Stimulated activated naive CD8-positive, alpha-beta T cell treated with anti-CD3 and anti-CD28 coated beads, Interleukin-15, Interleukin-2, amounts not matched to agents 100 ng/mL and 50 ng/mL, for 24 hours (primary cell): ENCODE data around the gene GRID2IP.
"Not testable (repeated sequence)": the region's sequence is repeated elsewhere in the genome, so short reads cannot be mapped to it uniquely, and the experiment has no call there.

Source experiments
- H3K27ac Mint-ChIP-seq: one replicate; pipeline ENCODE4 v1.8.0; 2021; ENCODE audit warnings: mild to moderate bottlenecking, mixed read lengths
- H3K27me3 Mint-ChIP-seq: one replicate; pipeline ENCODE4 v1.8.0; 2021; ENCODE audit warnings: mixed read lengths
- H3K36me3 Mint-ChIP-seq: one replicate; pipeline ENCODE4 v1.8.0; 2021; ENCODE audit warnings: low read depth, mixed read lengths
- H3K4me1 Mint-ChIP-seq: one replicate; pipeline ENCODE4 v1.8.0; 2021; ENCODE audit warnings: low read depth, mixed read lengths
- H3K4me3 Mint-ChIP-seq: one replicate; pipeline ENCODE4 v1.8.0; 2021; ENCODE audit warnings: mild to moderate bottlenecking, mixed read lengths
- H3K9me3 Mint-ChIP-seq: one replicate; pipeline ENCODE4 v1.8.0; 2021; ENCODE audit warnings: mixed read lengths

The GRID2IP gene

GRCh38 chr7:6461946-6462550, 89.2 kb downstream of the GRID2IP start:
- H3K27me3 Mint-ChIP-seq, result no peaks in the 10 kb centered on the region
- H3K9me3 Mint-ChIP-seq, result no peaks in the 10 kb centered on the region
- H3K4me1 Mint-ChIP-seq, result no peaks in the 10 kb centered on the region
- H3K27ac Mint-ChIP-seq, result no peak overlapping the region
- H3K4me3 Mint-ChIP-seq, result no peak overlapping the region
- peaks cover 37% of the 10 kb centered on the region for H3K36me3 Mint-ChIP-seq

- no peaks in the 10 kb centered on the region for H3K9me3 Mint-ChIP-seq
- H3K27ac Mint-ChIP-seq, result no peak overlapping the region
- H3K4me3 Mint-ChIP-seq, result no peak overlapping the region
- H3K27me3 Mint-ChIP-seq, result no peaks in the 10 kb centered on the region
- no peaks in the 10 kb centered on the region for H3K4me1 Mint-ChIP-seq
- H3K36me3 Mint-ChIP-seq, result peaks cover 27% of the 10 kb centered on the region
Measured at GRCh38 chr7:6460990-6461584, 90.2 kb downstream of the GRID2IP start.

- no peaks in the 10 kb centered on the region for H3K4me1 Mint-ChIP-seq
- H3K4me3 Mint-ChIP-seq, result no peak overlapping the region
- H3K27me3 Mint-ChIP-seq, result no peaks in the 10 kb centered on the region
- H3K36me3 Mint-ChIP-seq, result peaks cover 20% of the 10 kb centered on the region
- no peaks in the 10 kb centered on the region for H3K9me3 Mint-ChIP-seq
- no peak overlapping the region for H3K27ac Mint-ChIP-seq
Measured at GRCh38 chr7:6460303-6460702, 91.0 kb downstream of the GRID2IP start.

DNA sequence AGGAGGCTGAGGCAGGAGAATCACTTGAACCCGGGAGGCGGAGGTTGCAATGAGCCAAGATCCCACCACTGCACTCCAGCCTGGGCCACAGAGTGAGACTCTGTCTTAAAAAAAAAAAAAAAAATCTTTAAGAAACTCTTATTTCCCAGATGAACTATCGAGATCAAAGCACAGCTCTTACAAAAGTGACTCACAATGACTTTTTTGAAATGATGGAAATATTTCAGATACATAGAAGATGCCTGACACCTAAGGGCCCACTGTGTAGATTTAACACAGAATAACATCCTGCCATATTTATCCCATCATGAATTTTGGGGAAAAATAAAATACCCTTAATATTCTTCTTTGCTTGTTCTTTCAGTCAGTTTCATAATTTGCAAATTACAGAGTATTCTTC, 92.6 kb downstream of the GRID2IP start:
- not testable (repeated sequence) for H3K4me1 Mint-ChIP-seq, H3K9me3 Mint-ChIP-seq, H3K4me3 Mint-ChIP-seq, H3K27me3 Mint-ChIP-seq, H3K27ac Mint-ChIP-seq
- H3K36me3 Mint-ChIP-seq, result peaks cover 18% of the 10 kb centered on the region

DNA sequence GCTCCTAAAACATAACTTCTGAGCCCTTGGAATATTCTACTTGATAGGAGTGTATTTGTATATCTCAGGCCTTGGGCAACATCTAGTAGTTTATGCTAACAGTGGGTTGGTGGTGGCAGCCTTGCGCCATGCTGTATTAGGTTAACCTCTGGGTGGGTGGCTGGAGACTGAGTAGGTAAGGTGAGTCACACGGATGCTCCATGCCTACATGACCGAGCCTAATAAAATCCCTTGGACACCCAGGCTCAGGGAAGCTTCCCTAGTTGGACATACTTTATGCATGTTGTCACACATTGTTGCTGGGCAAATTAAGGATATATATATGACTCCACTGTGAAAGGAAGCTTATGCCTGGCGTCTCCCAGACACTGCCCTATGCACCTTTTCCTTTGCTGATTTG, 97.5 kb downstream of the GRID2IP start:
- H3K4me1 Mint-ChIP-seq, result no peaks in the 10 kb centered on the region
- H3K27ac Mint-ChIP-seq, result no peak overlapping the region
- no peaks in the 10 kb centered on the region for H3K36me3 Mint-ChIP-seq
- H3K4me3 Mint-ChIP-seq, result no peak overlapping the region
- no peaks in the 10 kb centered on the region for H3K27me3 Mint-ChIP-seq
- no peaks in the 10 kb centered on the region for H3K9me3 Mint-ChIP-seq

- H3K27ac Mint-ChIP-seq, result no peak overlapping the region
Measured at GRCh38 chr7:6451224-6451705, 100.0 kb downstream of the GRID2IP start.

GRCh38 chr7:6450591-6450990, 100.7 kb downstream of the GRID2IP start:
- not testable (repeated sequence) for H3K4me3 Mint-ChIP-seq, H3K27ac Mint-ChIP-seq, H3K9me3 Mint-ChIP-seq

More at GRCh38 chr7:6451224-6451705, 100.0 kb downstream of the GRID2IP start:
- Mint-ChIP-seq H3K4me3 (no peak overlapping the region), H3K9me3 (no peaks in the 10 kb centered on the region), H3K27me3 (no peaks in the 10 kb centered on the region), H3K36me3 (no peaks in the 10 kb centered on the region), H3K4me1 (peaks cover 14% of the 10 kb centered on the region)

DNA sequence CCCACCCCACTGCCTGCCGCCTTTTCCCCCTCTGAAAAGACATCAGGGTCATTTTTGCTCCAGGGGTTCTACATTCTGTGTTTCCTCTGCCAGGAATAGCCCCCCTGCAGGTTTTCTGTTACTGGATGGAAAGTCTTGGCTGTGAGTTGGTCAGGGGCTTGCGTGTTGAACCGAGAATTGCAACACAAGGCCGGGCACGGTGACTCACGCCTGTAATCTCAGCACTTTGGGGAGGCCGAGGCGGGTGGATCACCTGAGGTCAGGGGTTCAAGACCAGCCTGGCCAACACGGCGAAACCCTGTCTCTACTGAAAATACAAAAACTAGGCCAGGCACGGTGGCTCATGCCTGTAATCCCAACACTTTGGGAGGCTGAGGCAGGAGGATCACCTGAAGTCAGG, 101.4 kb downstream of the GRID2IP start:
- H3K9me3 Mint-ChIP-seq, H3K27me3 Mint-ChIP-seq, H3K4me3 Mint-ChIP-seq, H3K27ac Mint-ChIP-seq: not testable (repeated sequence)
- peaks cover 11% of the 10 kb centered on the region for H3K36me3 Mint-ChIP-seq
- peaks cover 26% of the 10 kb centered on the region for H3K4me1 Mint-ChIP-seq

More at GRCh38 chr7:6450591-6450990, 100.7 kb downstream of the GRID2IP start:
- H3K4me1 Mint-ChIP-seq, result peaks cover 19% of the 10 kb centered on the region
- H3K36me3 Mint-ChIP-seq, H3K27me3 Mint-ChIP-seq: not testable (repeated sequence)

DNA sequence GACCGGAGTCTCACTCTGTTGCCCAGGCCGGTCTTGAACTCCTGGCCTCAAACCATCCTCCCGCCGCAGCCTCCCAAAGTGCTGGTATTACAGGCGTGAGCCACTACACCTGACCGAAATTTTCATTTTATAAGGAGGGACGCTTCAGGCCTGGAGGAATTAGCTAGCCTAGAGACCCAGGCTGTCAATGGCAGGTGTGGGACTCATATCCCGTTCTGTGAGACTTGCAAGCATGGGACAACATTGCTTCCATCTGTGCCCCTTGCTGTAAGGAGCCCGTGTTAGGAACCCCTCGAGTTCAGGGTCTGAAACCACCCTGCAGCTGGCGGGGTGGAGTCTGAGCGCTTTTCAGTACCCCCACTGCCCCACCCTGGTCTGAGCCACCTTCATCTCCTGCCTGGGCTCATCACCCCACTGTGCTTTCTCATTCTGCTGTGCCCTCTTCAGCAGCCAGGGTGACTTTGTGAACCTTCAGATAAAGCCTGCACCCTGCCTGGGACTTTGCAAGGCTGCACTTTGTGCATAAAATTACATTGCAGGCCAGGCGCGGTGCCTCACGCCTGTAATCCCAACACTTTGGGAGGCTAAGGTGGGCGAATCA, 102.2 kb downstream of the GRID2IP start:
- H3K27ac Mint-ChIP-seq, result no peak overlapping the region
- H3K9me3 Mint-ChIP-seq, result no peaks in the 10 kb centered on the region
- no peaks in the 10 kb centered on the region for H3K27me3 Mint-ChIP-seq
- peak overlapping the region; percentile 90 for H3K4me3 Mint-ChIP-seq
- peaks cover 30% of the 10 kb centered on the region for H3K4me1 Mint-ChIP-seq
- H3K36me3 Mint-ChIP-seq, result peaks cover 18% of the 10 kb centered on the region

DNA sequence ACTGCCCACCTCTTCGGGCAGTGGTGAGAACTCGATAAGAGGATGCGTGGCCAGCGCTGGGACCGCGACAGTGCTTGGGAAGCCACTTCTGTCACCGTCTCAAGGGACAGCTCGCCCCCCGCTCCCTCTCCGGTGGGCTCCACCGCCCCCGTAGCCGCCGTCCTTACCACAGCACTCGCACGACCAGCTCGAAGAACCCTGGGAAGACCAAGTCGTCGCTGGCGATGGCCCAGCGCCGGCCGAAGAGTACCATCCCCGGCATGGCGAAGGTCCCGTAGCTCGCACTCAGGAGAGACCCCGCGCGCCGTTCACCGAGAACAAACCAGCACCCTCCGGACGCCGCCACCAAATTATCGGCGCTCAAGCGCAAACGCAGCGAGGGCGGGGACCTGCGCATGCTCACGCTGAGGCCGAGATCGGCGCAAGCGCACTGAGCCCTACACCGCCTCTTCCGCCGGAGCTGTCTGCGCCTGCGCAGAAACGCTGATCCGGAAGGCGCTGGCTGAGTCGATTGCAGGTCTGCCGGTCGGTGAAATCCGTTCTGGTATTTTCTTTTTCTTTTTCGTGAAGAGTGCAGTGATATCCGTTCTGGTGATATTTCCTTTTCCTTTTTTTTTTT, 103.6 kb downstream of the GRID2IP start, which contains the start of gene DAGLB:
DAGLB (minus strand) TSS at position 374 of the 619 bp plus-strand sequence; CDS start at position 262, 112 bp downstream.
- Mint-ChIP-seq H3K27me3 (no peaks in the 10 kb centered on the region), H3K9me3 (no peaks in the 10 kb centered on the region), H3K36me3 (peaks cover 26% of the 10 kb centered on the region), H3K4me3 (peak within 1 kb of the TSS; percentile 90), H3K27ac (peak within 1 kb of the TSS; percentile 88), H3K4me1 (peaks cover 37% of the 10 kb centered on the region)
